Transverse colon (tissue), 4 donors: ENCODE measurements around the gene THSD4.

ENCODE experiments used
- CTCF ChIP-seq, 5 experiments: fragments of 200-600 bp in 3 of 5; fragments of 450-650 bp in 2 of 5; sonication (generic) in 3 of 5; IDR thresholded peaks; 1 replicate in 2 of 5; 2 replicates in 3 of 5; pipeline ENCODE4 v1.5.1; 2016 to 2017; ENCODE audit warnings: antibody characterized with exemption in 5 of 5, inconsistent platforms in 3 of 5, mild to moderate bottlenecking in 2 of 5, moderate library complexity in 1 of 5
- EP300 ChIP-seq: sonication (generic); formaldehyde crosslinking; IDR thresholded peaks from one replicate; pipeline ENCODE4 v1.6.1; 2017; ENCODE audit warnings: antibody characterized with exemption, low read depth
- POLR2A ChIP-seq: fragments of 450-650 bp; IDR thresholded peaks from one replicate; pipeline ENCODE4 v1.6.1; 2016; ENCODE audit warnings: antibody characterized with exemption, mild to moderate bottlenecking, moderate library complexity
- POLR2AphosphoS5 ChIP-seq, 3 donors: sonication (generic); formaldehyde crosslinking; IDR thresholded peaks; one replicate each; pipeline ENCODE4 v1.6.1; 2016; ENCODE audit warnings: antibody characterized with exemption in 3 of 3

- TF ChIP-seq POLR2A = no peak
- TF ChIP-seq CTCF (IDR thresholded peaks at IDR 0.05) = no peak
- TF ChIP-seq POLR2AphosphoS5 (IDR thresholded peaks at IDR 0.05) = no peak
- no peak for TF ChIP-seq EP300
Observed at GRCh38 chr15:71306538-71306937, 191.3 kb downstream of the THSD4 start.
